Activated naive CD4-positive, alpha-beta T cell treated with anti-CD3 and anti-CD28 coated beads, Interleukin-2, amount 10 ng/mL, durations not matched to agents 7 days and 5 days (primary cell): ENCODE measurements around the gene SNX11.

Experiments used
- CTCF ChIA-PET: fragments of 350-600 bp; sonication (Branson Sonifier 250); formaldehyde crosslinking; loops from one replicate; lab custom pipeline; 2021; ENCODE audit warnings: antibody characterized with exemption; lab: Charles Lee
- DNase-seq: peaks from one replicate; pipeline ENCODE4 v3.0.0-alpha.2; 2020
- H3K27ac Mint-ChIP-seq: one replicate; pipeline ENCODE4 v1.8.0; 2021; ENCODE audit warnings: mild to moderate bottlenecking, moderate library complexity, mixed read lengths
- H3K27me3 Mint-ChIP-seq: one replicate; pipeline ENCODE4 v1.8.0; 2021; ENCODE audit warnings: mild to moderate bottlenecking, mixed read lengths
- H3K36me3 Mint-ChIP-seq: one replicate; pipeline ENCODE4 v1.8.0; 2021; ENCODE audit warnings: mixed read lengths
- H3K4me1 Mint-ChIP-seq: one replicate; pipeline ENCODE4 v1.8.0; 2021; ENCODE audit warnings: mixed read lengths
- H3K4me3 Mint-ChIP-seq: one replicate; pipeline ENCODE4 v1.8.0; 2021; ENCODE audit warnings: mild to moderate bottlenecking, moderate library complexity, mixed read lengths
- H3K9me3 Mint-ChIP-seq: one replicate; pipeline ENCODE4 v1.8.0; 2021; ENCODE audit warnings: mixed read lengths

The SNX11 gene

DNA sequence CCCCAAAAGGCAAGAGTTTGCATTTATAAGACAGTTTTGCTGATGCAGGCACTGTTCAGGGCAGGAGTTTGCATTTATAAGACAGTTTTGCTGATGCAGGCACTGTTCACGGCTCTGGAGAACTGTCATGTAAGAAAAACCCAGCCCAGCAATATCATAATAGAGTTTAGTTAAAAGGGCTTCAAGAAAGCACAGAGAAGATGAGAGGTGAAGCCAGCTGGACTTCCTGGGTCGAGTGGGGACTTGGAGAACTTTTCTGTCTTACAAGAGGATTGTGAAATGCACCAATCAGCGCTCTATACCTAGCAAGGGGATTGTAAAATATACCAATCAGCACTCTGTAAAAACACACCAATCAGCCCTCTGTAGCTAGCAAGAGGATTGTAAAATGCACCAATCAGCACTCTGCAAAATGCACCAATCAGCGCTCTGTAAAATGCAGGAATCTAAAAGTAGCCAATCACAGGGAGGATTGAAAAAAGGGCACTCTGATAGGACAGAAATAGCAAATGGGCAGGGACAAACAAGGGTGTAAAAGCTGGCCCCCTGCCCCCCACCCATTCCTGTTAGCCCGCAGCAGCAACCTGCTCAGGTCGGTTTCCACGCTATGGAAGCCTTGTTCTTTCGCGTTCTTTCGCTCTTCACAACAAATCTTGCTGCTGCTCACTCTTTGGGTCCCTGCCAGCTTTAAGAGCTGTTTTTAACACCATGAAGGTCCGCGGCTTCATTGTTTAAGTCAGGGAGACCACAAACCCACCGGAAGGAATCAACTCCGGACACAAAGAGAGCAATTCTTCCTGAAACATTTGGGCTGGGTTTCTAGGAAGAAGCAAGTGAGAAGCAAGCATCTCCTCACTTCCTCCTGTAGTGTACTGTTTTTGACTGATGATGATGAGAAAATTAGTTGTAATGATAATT lies 4.5 kb upstream of the SNX11 start:
- Mint-ChIP-seq H3K27me3 (no peaks in the 10 kb centered on the region), H3K27ac (peak overlapping the region; percentile 92), H3K36me3 (peaks cover 15% of the 10 kb centered on the region), H3K4me3 (peak overlapping the region; percentile 40), H3K4me1 (peaks cover 68% of the 10 kb centered on the region), H3K9me3 (peaks cover 13% of the 10 kb centered on the region)
- peak; percentile 61 for DNase-seq
- CTCF ChIA-PET, result interaction anchor here (0.6 to 1.4 kb wide), 3 partner anchors 28 to 161 kb away, joined by 3 to 4 read pairs (median 3); partner anchors contain the start of gene PNPO

DNA sequence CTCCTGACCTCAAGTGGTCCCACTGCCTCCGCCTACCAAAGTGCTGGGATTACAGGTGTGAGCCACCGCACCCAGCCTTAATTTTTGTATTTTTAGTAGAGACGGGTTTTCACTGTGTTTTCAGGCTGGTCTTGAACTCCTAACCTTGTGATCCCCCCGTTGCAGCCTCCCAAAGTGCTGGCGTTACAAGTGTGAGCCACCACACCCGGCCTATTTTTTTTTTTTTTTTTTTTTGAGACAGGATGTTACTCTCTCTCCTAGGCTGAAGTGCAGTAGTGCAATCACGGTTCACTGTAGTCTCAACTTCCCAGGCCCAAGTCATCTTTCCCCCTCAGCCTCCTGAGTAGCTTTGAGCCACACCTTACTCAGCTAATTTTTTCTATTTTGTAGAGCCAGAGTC lies 3.1 kb upstream of the SNX11 start:
- H3K9me3 Mint-ChIP-seq, result peaks cover 13% of the 10 kb centered on the region
- H3K36me3 Mint-ChIP-seq, result peaks cover 15% of the 10 kb centered on the region
- no peaks in the 10 kb centered on the region for H3K27me3 Mint-ChIP-seq
- DNase-seq, result no peak
- peaks cover 67% of the 10 kb centered on the region for H3K4me1 Mint-ChIP-seq
- peak overlapping the region; percentile 49 for H3K27ac Mint-ChIP-seq
- CTCF ChIA-PET, result interaction anchor here (0.9 kb wide), 1 partner anchor 30 kb away, joined by 3 read pairs; no protein-coding TSS in a partner anchor
- peak overlapping the region; percentile 6 for H3K4me3 Mint-ChIP-seq

DNA sequence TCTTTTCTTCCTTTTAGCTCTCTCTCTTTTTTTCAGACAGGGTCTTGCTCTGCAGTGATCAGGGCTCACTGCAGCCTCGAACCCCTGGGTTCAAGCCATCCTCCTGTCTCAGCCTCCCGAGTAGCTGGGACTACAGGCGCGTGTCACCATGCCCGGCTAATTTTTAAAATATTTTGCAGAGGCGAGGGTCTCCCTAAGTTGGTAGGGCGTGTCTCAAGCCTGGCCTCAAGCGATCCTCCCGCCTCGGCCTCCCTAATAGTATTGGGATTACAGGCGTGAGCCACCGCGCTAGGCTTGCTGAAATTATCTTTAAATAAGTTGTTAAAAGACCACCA lies 797 bp upstream of the SNX11 start:
- peaks cover 68% of the 10 kb centered on the region for H3K4me1 Mint-ChIP-seq
- CTCF ChIA-PET, result interaction anchor here (1.0 to 1.3 kb wide), 2 partner anchors 9 to 160 kb away, joined by 3 read pairs; no protein-coding TSS in a partner anchor
- no peaks in the 10 kb centered on the region for H3K27me3 Mint-ChIP-seq

DNA sequence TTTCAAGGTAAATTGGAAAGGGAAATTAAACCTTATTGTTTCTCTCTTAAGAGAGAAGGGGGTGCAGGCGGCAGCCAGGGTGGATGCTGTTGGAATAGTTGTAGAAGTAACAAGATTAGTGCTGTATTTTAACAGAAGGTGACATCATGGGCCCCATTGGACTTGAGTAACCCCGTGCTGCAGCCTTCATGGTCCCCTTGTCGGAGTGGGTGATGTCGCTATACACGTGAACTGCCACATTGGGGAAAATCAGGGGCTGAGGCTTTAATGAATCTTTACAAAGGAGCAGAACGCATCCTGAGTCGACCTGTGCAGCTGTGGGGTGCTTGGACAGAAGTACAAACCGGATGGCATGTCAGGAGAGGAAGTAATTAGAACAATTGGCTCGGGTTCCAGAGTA lies 3.2 kb downstream of the SNX11 start:
- no peak overlapping the region for H3K4me3 Mint-ChIP-seq
- peaks cover 27% of the 10 kb centered on the region for H3K36me3 Mint-ChIP-seq
- no peaks in the 10 kb centered on the region for H3K9me3 Mint-ChIP-seq
- DNase-seq, result no peak
- no peaks in the 10 kb centered on the region for H3K27me3 Mint-ChIP-seq
- H3K4me1 Mint-ChIP-seq, result peaks cover 57% of the 10 kb centered on the region
- H3K27ac Mint-ChIP-seq, result peak overlapping the region; percentile 71
- CTCF ChIA-PET, result no interaction called here

More for the DNA sequence above, 797 bp upstream of the SNX11 start:
- Mint-ChIP-seq H3K36me3 (peaks cover 26% of the 10 kb centered on the region), H3K4me3 (peak overlapping the region; percentile 91), H3K9me3 (peaks cover 13% of the 10 kb centered on the region), H3K27ac (peak overlapping the region; percentile 90)
- no peak for DNase-seq

DNA sequence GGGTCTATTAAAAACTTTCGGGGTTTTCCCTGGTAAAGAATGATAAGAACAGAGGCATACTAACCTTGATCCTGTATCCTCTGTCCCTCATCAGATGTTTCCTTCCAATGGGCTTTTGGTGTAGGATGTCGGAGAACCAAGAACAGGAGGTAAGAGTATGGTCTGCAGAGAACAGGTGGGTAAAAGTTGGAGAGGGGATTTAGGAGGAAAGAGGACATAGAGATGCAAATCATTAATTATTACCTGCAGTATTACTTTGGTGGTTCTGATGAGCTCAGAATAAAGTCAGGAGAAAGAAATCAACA lies 4.3 kb downstream of the SNX11 start:
- Mint-ChIP-seq H3K27ac (peak overlapping the region; percentile 97), H3K4me3 (no peak overlapping the region), H3K4me1 (peaks cover 54% of the 10 kb centered on the region), H3K36me3 (peaks cover 27% of the 10 kb centered on the region), H3K27me3 (no peaks in the 10 kb centered on the region), H3K9me3 (no peaks in the 10 kb centered on the region)
- DNase-seq, result no peak
- CTCF ChIA-PET, result interaction anchor here (1.3 to 1.9 kb wide), 3 partner anchors 23 to 506 kb away, joined by 5 to 7 read pairs (median 7); no protein-coding TSS in a partner anchor

DNA sequence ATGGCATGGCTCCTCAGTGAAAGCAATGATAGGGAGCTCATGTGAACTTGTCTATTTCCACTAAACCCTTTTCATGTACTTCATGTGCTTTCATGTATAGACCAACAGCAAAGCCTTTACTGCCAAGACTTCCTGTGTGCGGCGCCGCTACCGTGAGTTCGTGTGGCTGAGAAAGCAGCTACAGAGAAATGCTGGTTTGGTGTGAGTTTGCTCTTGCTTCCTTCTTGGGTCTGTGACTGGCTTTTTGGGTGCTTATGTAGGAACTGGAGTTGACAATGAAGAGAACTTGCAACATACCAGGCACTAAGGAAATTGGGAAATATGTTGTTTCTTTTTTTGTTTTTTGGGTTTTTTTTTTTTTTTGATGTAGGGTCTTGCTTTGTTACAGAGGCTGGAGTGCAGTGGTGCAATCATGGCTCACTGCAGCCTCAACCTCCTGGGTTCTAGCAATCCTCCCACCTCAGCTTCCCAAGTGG lies 5.7 kb downstream of the SNX11 start:
- peak; percentile 81 for DNase-seq
- H3K27ac Mint-ChIP-seq, result peak overlapping the region; percentile 97
- CTCF ChIA-PET, result interaction anchor here (0.7 to 2.1 kb wide), 9 partner anchors 12 to 505 kb away, joined by 3 to 10 read pairs (median 5); partner anchors contain the start of gene CBX1
- no peaks in the 10 kb centered on the region for H3K9me3 Mint-ChIP-seq
- peak overlapping the region; percentile 38 for H3K4me3 Mint-ChIP-seq
- H3K36me3 Mint-ChIP-seq, result peaks cover 32% of the 10 kb centered on the region
- H3K4me1 Mint-ChIP-seq, result peaks cover 44% of the 10 kb centered on the region
- H3K27me3 Mint-ChIP-seq, result no peaks in the 10 kb centered on the region

DNA sequence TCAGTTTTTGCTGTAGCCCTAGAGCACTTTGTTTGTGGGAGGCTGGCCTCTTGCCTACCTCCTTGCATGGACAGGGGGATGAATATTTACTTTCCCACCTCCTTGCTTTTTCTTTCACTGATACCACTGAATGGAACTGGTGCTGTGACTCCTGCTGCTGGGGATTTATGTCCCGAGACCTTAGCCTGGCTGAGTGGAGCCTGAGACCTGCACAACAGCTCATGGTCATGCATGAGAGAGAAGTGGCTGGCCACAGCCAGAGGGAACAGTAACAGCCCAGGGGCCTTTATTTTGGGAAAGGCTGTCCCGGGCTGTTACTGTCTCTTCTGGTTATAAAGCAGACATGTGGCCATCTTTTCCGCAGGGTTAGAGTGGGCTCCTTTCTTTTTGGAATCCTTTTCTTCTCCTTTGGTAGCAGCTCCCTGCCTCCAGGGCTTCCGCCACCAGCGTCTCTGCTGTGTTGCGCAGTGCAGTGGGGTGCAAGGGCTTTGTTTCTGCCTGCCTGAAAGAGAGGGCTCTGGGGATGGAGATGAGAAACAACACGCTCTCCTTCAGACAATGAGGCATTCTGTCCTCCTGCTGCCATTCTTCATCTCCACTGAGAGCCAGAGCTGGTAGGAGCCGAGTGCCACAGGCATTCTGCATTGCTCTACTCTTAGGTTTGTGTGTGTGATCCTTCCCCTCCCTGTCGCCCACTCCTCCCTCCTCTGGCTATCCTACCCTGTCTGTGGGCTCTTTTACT lies 14.5 kb downstream of the SNX11 start:
- no peak overlapping the region for H3K4me3 Mint-ChIP-seq
- no peak for DNase-seq
- peak overlapping the region; percentile 62 for H3K27ac Mint-ChIP-seq
- no peaks in the 10 kb centered on the region for H3K9me3 Mint-ChIP-seq
- peaks cover 41% of the 10 kb centered on the region for H3K36me3 Mint-ChIP-seq
- no peaks in the 10 kb centered on the region for H3K4me1 Mint-ChIP-seq
- no peaks in the 10 kb centered on the region for H3K27me3 Mint-ChIP-seq
- CTCF ChIA-PET, result interaction anchor here (1.0 to 1.3 kb wide), 2 partner anchors 13 to 25 kb away, joined by 3 to 4 read pairs; no protein-coding TSS in a partner anchor

DNA sequence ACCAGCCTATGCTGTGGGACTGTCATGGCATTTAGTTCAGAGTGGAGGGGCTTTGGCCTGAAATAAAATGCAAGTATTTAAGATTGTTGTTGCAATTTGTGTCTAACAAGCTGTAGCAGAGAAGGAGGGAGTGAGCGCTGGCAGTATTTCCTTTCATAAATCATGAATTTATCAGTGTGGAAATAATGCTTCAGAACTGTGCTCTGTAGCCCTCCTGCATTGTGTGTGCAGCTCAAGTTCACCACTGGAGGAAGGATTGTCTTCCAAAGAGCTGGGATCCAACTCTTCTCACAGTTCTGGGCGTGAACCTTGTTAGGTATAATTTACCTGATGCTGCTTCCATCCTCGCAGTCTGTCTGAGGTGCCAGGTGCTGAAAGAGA lies 15.1 kb downstream of the SNX11 start:
- H3K4me3 Mint-ChIP-seq, result no peak overlapping the region
- H3K9me3 Mint-ChIP-seq, result no peaks in the 10 kb centered on the region
- DNase-seq, result no peak
- H3K27me3 Mint-ChIP-seq, result no peaks in the 10 kb centered on the region
- CTCF ChIA-PET, result interaction anchor here (1.0 to 1.3 kb wide), 4 partner anchors 9 to 87 kb away, joined by 3 to 5 read pairs (median 4); no protein-coding TSS in a partner anchor
- no peaks in the 10 kb centered on the region for H3K4me1 Mint-ChIP-seq
- H3K27ac Mint-ChIP-seq, result peak overlapping the region; percentile 62
- peaks cover 41% of the 10 kb centered on the region for H3K36me3 Mint-ChIP-seq

DNA sequence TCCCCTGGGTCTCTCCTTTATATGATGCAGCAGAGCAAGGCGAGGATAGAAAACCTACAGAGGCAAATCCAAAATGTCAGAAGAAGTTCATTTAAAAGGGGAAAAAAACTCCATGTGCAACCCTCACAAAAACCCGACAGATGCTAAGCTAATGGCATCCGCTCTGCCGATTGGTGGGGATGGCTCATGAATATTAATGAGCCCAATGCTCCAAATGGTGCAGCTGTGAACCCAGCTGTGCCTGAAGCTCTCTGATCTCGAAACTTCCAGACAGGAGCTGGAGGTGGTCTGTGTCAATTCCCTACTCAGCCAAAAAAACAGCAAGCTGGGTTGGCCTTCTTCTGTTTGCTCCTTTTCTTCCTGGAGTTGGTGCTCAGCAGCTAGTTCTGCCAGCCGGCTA lies 15.5 kb downstream of the SNX11 start:
- no peaks in the 10 kb centered on the region for H3K9me3 Mint-ChIP-seq
- DNase-seq, result no peak
- CTCF ChIA-PET, result interaction anchor here (1.0 to 1.6 kb wide), 6 partner anchors 8 to 87 kb away, joined by 3 to 5 read pairs (median 4); no protein-coding TSS in a partner anchor
- H3K27me3 Mint-ChIP-seq, result no peaks in the 10 kb centered on the region
- no peaks in the 10 kb centered on the region for H3K4me1 Mint-ChIP-seq
- H3K4me3 Mint-ChIP-seq, result no peak overlapping the region
- peak overlapping the region; percentile 53 for H3K27ac Mint-ChIP-seq
- H3K36me3 Mint-ChIP-seq, result peaks cover 37% of the 10 kb centered on the region

DNA sequence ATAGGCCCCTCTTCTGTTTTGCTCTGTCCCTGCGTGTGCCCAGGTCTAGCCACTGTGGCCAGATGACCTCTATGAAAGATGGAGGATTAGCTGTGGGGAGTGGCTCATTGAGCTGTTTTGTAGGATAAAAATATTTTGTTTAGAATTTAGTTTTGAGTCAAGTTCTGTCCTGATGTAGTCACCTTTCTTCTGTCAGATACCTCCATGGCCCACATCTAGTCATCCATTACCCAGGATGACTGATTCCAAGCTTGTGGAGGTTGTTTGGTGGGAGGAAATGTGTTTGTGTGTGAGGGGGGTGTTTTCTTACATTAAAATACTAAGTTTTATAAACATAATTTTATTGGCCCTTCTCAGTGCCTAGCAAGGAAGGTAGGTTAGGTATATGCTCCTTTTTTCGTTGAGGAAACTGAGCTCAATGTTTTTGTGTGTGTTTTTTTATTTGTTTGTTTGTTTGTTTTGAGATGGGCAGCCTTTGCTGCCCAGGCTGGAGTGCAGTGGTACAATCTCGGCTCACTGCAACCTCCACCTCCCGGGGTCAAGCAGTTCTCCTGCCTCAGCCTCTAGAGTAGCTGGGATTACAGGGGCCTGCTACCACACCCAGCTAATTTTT lies 16.3 kb downstream of the SNX11 start:
- Mint-ChIP-seq H3K27me3 (no peaks in the 10 kb centered on the region), H3K27ac (peak overlapping the region; percentile 33), H3K4me3 (no peak overlapping the region), H3K36me3 (peaks cover 32% of the 10 kb centered on the region), H3K4me1 (no peaks in the 10 kb centered on the region), H3K9me3 (no peaks in the 10 kb centered on the region)
- CTCF ChIA-PET, result interaction anchor here (1.1 to 1.6 kb wide), 4 partner anchors 15 to 88 kb away, joined by 3 to 4 read pairs (median 4); no protein-coding TSS in a partner anchor
- no peak for DNase-seq

DNA sequence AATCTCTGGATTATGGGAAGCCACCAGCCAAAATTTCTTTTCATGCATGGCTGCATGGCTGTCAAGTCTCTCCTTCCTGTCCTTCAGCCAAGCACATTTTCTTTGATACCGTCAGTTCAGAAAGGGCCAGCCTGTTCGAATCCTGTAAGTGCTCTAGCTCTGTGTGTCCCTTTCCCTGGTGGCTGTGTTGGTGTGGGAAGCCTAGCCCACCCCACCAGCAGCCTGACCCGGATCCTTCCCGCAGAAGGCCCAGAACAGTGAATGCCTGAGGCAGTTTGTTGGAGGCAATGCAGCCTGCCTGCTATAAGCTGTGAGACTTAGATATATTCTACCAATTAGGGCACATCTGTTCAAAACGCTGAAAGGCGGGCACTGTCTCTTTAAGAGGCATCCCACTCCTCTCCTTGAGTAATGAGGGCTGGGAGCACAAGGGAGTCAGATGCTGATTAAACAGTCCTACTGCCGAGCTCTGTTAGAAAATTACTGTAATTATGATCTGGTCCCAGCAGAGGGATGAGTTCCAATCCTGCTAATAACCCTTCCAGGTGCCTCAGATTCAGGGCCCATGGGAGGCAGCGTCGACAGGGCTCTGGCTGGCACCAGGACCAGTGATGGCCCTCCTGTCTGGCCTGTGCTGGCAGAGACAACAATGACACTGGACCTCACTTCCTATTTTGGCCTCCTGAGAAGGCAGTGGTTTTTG lies 18.4 kb downstream of the SNX11 start:
- Mint-ChIP-seq H3K4me3 (no peak overlapping the region), H3K4me1 (no peaks in the 10 kb centered on the region), H3K27me3 (no peaks in the 10 kb centered on the region), H3K27ac (no peak overlapping the region), H3K9me3 (no peaks in the 10 kb centered on the region), H3K36me3 (peaks cover 22% of the 10 kb centered on the region)
- no peak for DNase-seq
- CTCF ChIA-PET, result interaction anchor here (1.2 to 2.4 kb wide), 2 partner anchors 46 to 49 kb away, joined by 3 to 12 read pairs; no protein-coding TSS in a partner anchor

DNA sequence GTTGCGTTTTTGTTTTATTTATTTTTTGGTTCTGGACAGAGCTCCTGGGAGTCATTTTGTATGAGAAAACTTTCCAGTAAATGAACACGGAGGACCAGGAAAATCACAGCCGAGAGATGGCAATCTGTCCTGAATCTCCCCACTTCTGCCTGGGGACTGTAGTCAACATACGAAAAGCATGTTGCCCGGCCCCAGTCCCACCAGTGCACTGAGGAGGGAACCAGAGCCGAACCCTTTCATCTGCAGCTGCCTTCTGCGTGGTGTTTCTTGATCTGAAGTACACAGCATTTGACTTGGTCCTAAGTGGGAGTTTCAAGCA lies 18.9 kb downstream of the SNX11 start:
- CTCF ChIA-PET, result interaction anchor here (1.2 to 2.4 kb wide), 3 partner anchors 46 to 89 kb away, joined by 3 to 12 read pairs (median 3); no protein-coding TSS in a partner anchor
- peak overlapping the region; percentile 60 for H3K27ac Mint-ChIP-seq
- no peaks in the 10 kb centered on the region for H3K27me3 Mint-ChIP-seq
- no peak overlapping the region for H3K4me3 Mint-ChIP-seq
- no peak for DNase-seq
- no peaks in the 10 kb centered on the region for H3K4me1 Mint-ChIP-seq
- H3K9me3 Mint-ChIP-seq, result no peaks in the 10 kb centered on the region
- peaks cover 20% of the 10 kb centered on the region for H3K36me3 Mint-ChIP-seq

DNA sequence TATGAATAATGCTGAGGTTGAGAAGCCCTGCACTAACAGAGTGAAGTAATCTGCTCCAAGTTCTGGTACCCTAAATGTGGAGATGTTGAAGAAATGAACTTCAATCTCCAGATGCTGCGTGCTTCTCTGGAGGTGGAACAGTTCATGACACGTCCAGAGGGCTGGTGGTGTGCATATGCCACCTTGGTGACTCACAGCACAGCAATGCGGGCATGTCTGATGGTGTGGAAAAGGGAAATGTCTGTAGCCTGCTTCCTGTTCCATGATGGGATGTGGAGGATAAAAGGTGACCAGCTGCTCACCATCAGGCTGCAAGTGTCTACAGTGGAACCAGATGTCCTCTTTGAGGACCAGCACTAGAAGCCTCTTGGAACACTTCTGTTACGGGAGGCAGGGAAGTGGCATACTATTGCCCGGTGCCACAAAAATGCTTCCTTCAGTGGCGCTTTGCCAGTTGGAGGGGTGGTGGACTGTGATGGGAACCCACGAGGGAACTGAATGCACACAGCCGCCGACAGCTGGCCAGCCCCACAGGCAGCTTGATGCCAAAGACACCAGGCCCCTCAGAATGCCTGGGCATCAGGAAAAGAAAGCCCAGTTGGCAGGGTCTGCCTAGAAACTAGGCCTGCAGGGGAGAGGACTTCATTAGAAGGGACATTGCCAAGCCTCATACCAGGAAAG lies 19.9 kb downstream of the SNX11 start:
- no peaks in the 10 kb centered on the region for H3K4me1 Mint-ChIP-seq
- H3K27ac Mint-ChIP-seq, result no peak overlapping the region
- DNase-seq, result no peak
- H3K36me3 Mint-ChIP-seq, result peaks cover 18% of the 10 kb centered on the region
- no peaks in the 10 kb centered on the region for H3K27me3 Mint-ChIP-seq
- H3K4me3 Mint-ChIP-seq, result no peak overlapping the region
- CTCF ChIA-PET, result interaction anchor here (1.2 kb wide), 1 partner anchor 90 kb away, joined by 3 read pairs; no protein-coding TSS in a partner anchor
- H3K9me3 Mint-ChIP-seq, result no peaks in the 10 kb centered on the region
